Fibroblast of lung (primary cell): Measurements from ENCODE around the gene ABCC8.

ENCODE experiments used
- CTCF ChIP-seq, 2 donors: IDR thresholded peaks in 1 of 2; conservative IDR thresholded peaks in 1 of 2; 1 replicate in 1 of 2; 2 replicates in 1 of 2; pipeline ENCODE4 v1.5.1; 2011 to 2012; ENCODE audit warnings: low read length in 2 of 2, control low read depth in 1 of 2, inconsistent platforms in 1 of 2, low read depth in 1 of 2, mild to moderate bottlenecking in 1 of 2
- EZH2 ChIP-seq: IDR thresholded peaks from 2 replicates; pipeline ENCODE4 v1.5.1; 2012; ENCODE audit warnings: low read length, control low read depth, mild to moderate bottlenecking; ENCODE audit errors: missing control alignments

GRCh38 chr11:17443423-17443822 is 33.2 kb downstream of the ABCC8 start:
- no peak for TF ChIP-seq CTCF (conservative IDR thresholded peaks at IDR 0.05 in 1 of 2, IDR thresholded peaks at IDR 0.05 in 1 of 2; ENCODE audit: low read depth in 1 of 2, low read length in 2 of 2)
- TF ChIP-seq EZH2 = no peak
